HFFc6 (cell line): ENCODE data around the gene PYDC2. TPM values are rescaled to one million over a fixed set of nuclear protein-coding genes. Genes with fewer than 3 reads are reported as not detected.

ENCODE experiments used
- DNase-seq: peaks from one replicate; pipeline ENCODE4 v3.0.0-alpha.2; 2018
- H3K27ac Mint-ChIP-seq: 2 replicates; pipeline ENCODE4 v1.8.0; 2020; ENCODE audit warnings: mild to moderate bottlenecking, mixed read lengths
- H3K27me3 Mint-ChIP-seq: 2 replicates; pipeline ENCODE4 v1.8.0; 2021; ENCODE audit warnings: mild to moderate bottlenecking, moderate library complexity, mixed read lengths; ENCODE audit not compliant: insufficient read depth
- H3K36me3 Mint-ChIP-seq: 2 replicates; pipeline ENCODE4 v1.8.0; 2021; ENCODE audit warnings: low read depth, mixed read lengths
- H3K4me1 Mint-ChIP-seq: 2 replicates; pipeline ENCODE4 v1.8.0; 2020; ENCODE audit warnings: low read depth, mixed read lengths
- H3K4me3 Mint-ChIP-seq: 2 replicates; pipeline ENCODE4 v1.8.0; 2020; ENCODE audit warnings: mild to moderate bottlenecking, moderate library complexity, mixed read lengths
- H3K9me3 Mint-ChIP-seq: 2 replicates; pipeline ENCODE4 v1.8.0; 2020; ENCODE audit warnings: mild to moderate bottlenecking, mixed read lengths
- CTCF ChIP-seq: fragments of 200-600 bp; sonication (generic); IDR thresholded peaks from 2 replicates; pipeline ENCODE4 v1.5.0; 2021; ENCODE audit warnings: antibody characterized with exemption, mild to moderate bottlenecking
- total RNA-seq, 6 experiments: library from RNA; stranded (reverse); fragmentation: NEBNext Ultra II Directional; extraction: Animal tissue kit (Norgen Biotek cat#: 25700); gene quantifications; 2 replicates in 1 of 6; 3 replicates in 5 of 6; pipeline ENCODE4 v1.2.3, GENCODE V29; 2021

PYDC2 gene
- total RNA-seq, 6 experiments from 2014 or later: not detected

DNA sequence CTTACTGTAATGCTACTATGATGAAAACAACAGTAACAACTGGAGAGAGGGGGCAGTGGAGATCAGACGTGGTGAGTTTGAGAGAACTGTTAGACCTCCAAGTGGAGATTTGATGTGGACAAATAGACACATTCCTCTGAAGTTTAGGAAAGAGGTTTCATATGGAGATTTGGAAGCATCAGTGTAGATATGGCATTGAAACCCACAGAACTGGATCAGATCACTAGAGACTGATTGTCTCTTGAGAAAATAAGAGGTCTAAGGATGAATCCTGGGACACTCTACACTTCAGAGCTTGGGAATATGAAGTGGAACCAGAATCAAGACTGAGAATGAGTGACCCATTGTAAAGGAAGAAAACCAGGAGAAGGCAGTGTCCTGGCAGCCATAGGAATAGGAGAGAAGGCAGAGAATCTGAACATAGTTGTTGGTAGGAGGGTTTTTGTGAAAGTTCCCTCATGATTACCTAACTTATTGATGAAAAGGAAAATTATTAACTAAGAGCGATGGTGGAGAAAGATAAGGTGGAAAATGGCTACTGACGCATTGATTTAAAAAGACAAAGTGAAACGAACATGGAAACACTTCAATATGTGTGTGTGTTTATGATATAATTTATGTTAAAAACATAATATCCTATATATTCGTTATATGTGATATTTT, 29.7 kb upstream of the PYDC2 start:
- Mint-ChIP-seq H3K9me3 (no peaks in the 10 kb centered on the region), H3K27me3 (no peaks in the 10 kb centered on the region; the same call in 1 of the 2 replicates), H3K4me1 (no peaks in the 10 kb centered on the region), H3K4me3 (no peak overlapping the region), H3K36me3 (no peaks in the 10 kb centered on the region), H3K27ac (no peak overlapping the region)
- no peak for DNase-seq
- no peak for TF ChIP-seq CTCF

GRCh38 chr3:191432162-191432561, 28.8 kb upstream of the PYDC2 start:
- Mint-ChIP-seq H3K27ac (no peak overlapping the region), H3K4me3 (no peak overlapping the region), H3K27me3 (no peaks in the 10 kb centered on the region; the same call in 1 of the 2 replicates), H3K4me1 (no peaks in the 10 kb centered on the region), H3K36me3 (no peaks in the 10 kb centered on the region), H3K9me3 (no peaks in the 10 kb centered on the region)
- no peak for TF ChIP-seq CTCF
- no peak for DNase-seq

DNA sequence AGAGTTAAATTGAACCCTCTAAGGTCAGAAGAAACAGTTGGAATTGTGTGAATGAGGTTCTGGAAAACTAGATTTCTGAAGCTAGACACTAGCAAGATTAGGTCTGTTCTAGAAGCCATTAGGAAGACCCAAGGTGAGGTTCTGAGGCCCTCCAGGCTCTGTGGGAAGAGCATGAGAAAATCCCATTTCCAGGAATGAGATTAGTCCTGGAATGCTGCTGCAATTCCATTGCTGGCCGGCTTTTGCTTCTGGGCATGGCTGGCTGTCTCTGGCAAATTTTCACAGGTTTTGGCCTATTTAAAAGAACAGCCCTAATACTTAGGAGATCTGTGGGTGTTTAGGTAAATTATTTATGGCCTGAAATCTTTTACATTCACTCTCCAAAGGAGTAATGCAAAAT, 26.9 kb upstream of the PYDC2 start:
- no peak overlapping the region for H3K27ac Mint-ChIP-seq
- no peak for TF ChIP-seq CTCF

GRCh38 chr3:191435981-191436380, 25.0 kb upstream of the PYDC2 start:
- Mint-ChIP-seq H3K4me3 (no peak overlapping the region), H3K9me3 (no peaks in the 10 kb centered on the region), H3K4me1 (no peaks in the 10 kb centered on the region), H3K27me3 (no peaks in the 10 kb centered on the region; the same call in 1 of the 2 replicates), H3K36me3 (no peaks in the 10 kb centered on the region), H3K27ac (no peak overlapping the region)
- no peak for TF ChIP-seq CTCF
- DNase-seq: no peak

More for the DNA sequence above, 26.9 kb upstream of the PYDC2 start:
- no peak for DNase-seq
- Mint-ChIP-seq H3K36me3 (no peaks in the 10 kb centered on the region), H3K4me3 (no peak overlapping the region), H3K9me3 (no peaks in the 10 kb centered on the region), H3K27me3 (no peaks in the 10 kb centered on the region; the same call in 1 of the 2 replicates), H3K4me1 (no peaks in the 10 kb centered on the region)

DNA sequence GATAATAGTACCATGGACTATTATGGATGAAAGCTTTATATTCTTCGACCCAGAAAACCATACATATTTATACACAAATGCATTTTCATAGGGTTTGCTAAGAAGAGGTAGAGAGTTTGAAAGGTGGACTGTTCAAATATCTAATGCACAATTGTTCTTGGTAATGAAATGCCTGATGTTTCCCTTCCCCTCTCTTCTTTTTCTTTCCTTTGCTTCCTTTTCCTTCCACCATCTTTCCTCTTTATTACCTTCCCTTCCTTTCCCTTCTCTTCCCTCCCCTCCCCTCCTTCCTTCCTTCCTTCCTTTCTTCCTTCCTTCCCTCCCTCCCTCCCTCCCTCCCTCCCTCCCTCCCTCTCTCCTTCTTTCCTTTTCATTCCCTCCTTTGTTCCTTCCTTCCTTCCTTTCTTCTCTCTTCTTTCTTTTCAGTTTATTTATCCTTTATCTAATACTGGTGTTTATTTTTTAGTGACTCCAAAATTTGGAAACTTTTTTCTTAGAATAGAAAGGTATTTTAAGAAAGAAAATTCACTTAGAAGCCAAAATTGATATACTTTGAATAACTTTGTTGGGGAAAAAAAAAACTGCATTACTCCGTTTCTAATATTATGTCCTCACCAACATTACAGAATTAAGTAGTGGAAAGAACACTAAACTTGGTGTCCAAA, 22.7 kb upstream of the PYDC2 start:
- no peak overlapping the region for H3K27ac Mint-ChIP-seq
- no peaks in the 10 kb centered on the region; the same call in 1 of the 2 replicates for H3K27me3 Mint-ChIP-seq
- no peaks in the 10 kb centered on the region for H3K4me1 Mint-ChIP-seq
- no peaks in the 10 kb centered on the region for H3K36me3 Mint-ChIP-seq
- DNase-seq: no peak
- no peaks in the 10 kb centered on the region for H3K9me3 Mint-ChIP-seq
- no peak overlapping the region for H3K4me3 Mint-ChIP-seq
- no peak for TF ChIP-seq CTCF
